ENCODE results near the gene FTSJ3. TPM values are rescaled to one million over a fixed set of nuclear protein-coding genes. Genes with fewer than 3 reads are reported as not detected.
"Not testable (repeated sequence)": the region's sequence is repeated elsewhere in the genome, so short reads cannot be mapped to it uniquely, and the experiment has no call there.

The FTSJ3 gene
- total RNA-seq, 1 donor: 72.5 TPM

- no peak overlapping the region for H3K4me3 ChIP-seq (ENCODE audit: low read depth, low read length)
- DNase-seq (ENCODE audit: low read depth): no peak
- TF ChIP-seq CTCF (IDR thresholded peaks at IDR 0.05; ENCODE audit: insufficient read depth, low read depth, low read length): no peak
These were observed 31.8 kb upstream of the FTSJ3 start for GRCh38 chr17:63859257-63859656.

- not testable (repeated sequence) for DNase-seq (ENCODE audit: low read depth); H3K4me3 ChIP-seq (ENCODE audit: low read depth, low read length)
These were observed 29.0 kb upstream of the FTSJ3 start for GRCh38 chr17:63856425-63856824.

GRCh38 chr17:63855185-63855584, 27.7 kb upstream of the FTSJ3 start:
- no peak for TF ChIP-seq CTCF (IDR thresholded peaks at IDR 0.05; ENCODE audit: insufficient read depth, low read depth, low read length)
- no peak overlapping the region for H3K4me3 ChIP-seq (ENCODE audit: low read depth, low read length)
- DNase-seq (ENCODE audit: low read depth): no peak

- no peak for TF ChIP-seq CTCF (IDR thresholded peaks at IDR 0.05; ENCODE audit: insufficient read depth, low read depth, low read length)
- DNase-seq (ENCODE audit: low read depth): no peak
- H3K4me3 ChIP-seq (ENCODE audit: low read depth, low read length): no peak overlapping the region
These were observed 27.2 kb upstream of the FTSJ3 start for GRCh38 chr17:63854709-63855108.

- H3K4me3 ChIP-seq (ENCODE audit: low read depth, low read length): no peak overlapping the region
- no peak for DNase-seq (ENCODE audit: low read depth)
- no peak for TF ChIP-seq CTCF (IDR thresholded peaks at IDR 0.05; ENCODE audit: insufficient read depth, low read depth, low read length)
These were observed 25.8 kb upstream of the FTSJ3 start for GRCh38 chr17:63853260-63853659.

- DNase-seq (ENCODE audit: low read depth): no peak
- no peak for TF ChIP-seq CTCF (IDR thresholded peaks at IDR 0.05; ENCODE audit: insufficient read depth, low read depth, low read length)
- no peak overlapping the region for H3K4me3 ChIP-seq (ENCODE audit: low read depth, low read length)
These were observed 22.9 kb upstream of the FTSJ3 start for GRCh38 chr17:63850401-63850800.

- peak overlapping the region; percentile 53 for H3K4me3 ChIP-seq (ENCODE audit: low read depth, low read length)
- peak; percentile 64 for TF ChIP-seq CTCF (IDR thresholded peaks at IDR 0.05; ENCODE audit: insufficient read depth, low read depth, low read length)
- DNase-seq (ENCODE audit: low read depth): peak; percentile 91
These were observed 21.6 kb upstream of the FTSJ3 start for GRCh38 chr17:63848834-63849689.
